HEK293 (cell line): Measurements from ENCODE around the gene CARD11.

Experiments used
- CTCF ChIA-PET: fragments of 350-600 bp; formaldehyde crosslinking; extraction: SDS; loops from one replicate; lab custom pipeline; 2021; ENCODE audit warnings: antibody characterized with exemption; lab: Yijun Ruan, JAX
- POLR2A ChIA-PET: fragments of 300-600 bp; formaldehyde crosslinking; extraction: SDS; loops from one replicate; lab custom pipeline; 2020; ENCODE audit warnings: antibody characterized with exemption, inconsistent platforms; lab: Yijun Ruan, JAX
- H3K27ac ChIP-seq: fragments of 200-500 bp; sonication (Bioruptor generic); 2 replicates; pipeline ENCODE4 v1.5.1; 2014; ENCODE audit warnings: low read depth, low read length, control low read depth, inconsistent platforms; ENCODE audit errors: extremely low read depth
- H3K36me3 ChIP-seq, 2 experiments: fragments of 200-500 bp in 1 of 2; sonication (Bioruptor generic) in 1 of 2; 1 replicate in 1 of 2; 2 replicates in 1 of 2; pipeline ENCODE4 v1.5.1; 2014 to 2017; ENCODE audit warnings: inconsistent platforms in 2 of 2, low read length in 2 of 2; ENCODE audit not compliant: control insufficient read depth in 2 of 2, insufficient read depth in 1 of 2
- H3K4me1 ChIP-seq: fragments of 200-500 bp; sonication (Bioruptor generic); 2 replicates; pipeline ENCODE4 v1.5.1; 2014; ENCODE audit warnings: mild to moderate bottlenecking, low read length, inconsistent platforms; ENCODE audit not compliant: control insufficient read depth, insufficient read depth
- H3K4me3 ChIP-seq: 2 replicates; pipeline ENCODE4 v1.5.1; 2011; ENCODE audit warnings: low read depth, mild to moderate bottlenecking, control low read depth, low read length, moderate library complexity
- H3K9me3 ChIP-seq: fragments of 200-500 bp; sonication (Bioruptor generic); 2 replicates; pipeline ENCODE4 v1.5.1; 2014; ENCODE audit warnings: low read depth, low read length, inconsistent platforms; ENCODE audit not compliant: control insufficient read depth, insufficient read depth
- EGR2 ChIP-seq: fragments of 450-650 bp; formaldehyde crosslinking; IDR thresholded peaks from 2 replicates; pipeline ENCODE4 v1.5.1; 2016; ENCODE audit warnings: low read depth, missing biosample characterization, missing genetic modification characterization
- HOXC10 ChIP-seq: sonication (generic); formaldehyde crosslinking; IDR thresholded peaks from 2 replicates; pipeline ENCODE4 v1.8.1; 2023; ENCODE audit warnings: mild to moderate bottlenecking, missing genetic modification reagents
- SALL2 ChIP-seq: fragments of 450-650 bp; formaldehyde crosslinking; IDR thresholded peaks from 2 replicates; pipeline ENCODE4 v1.5.0; 2017; ENCODE audit warnings: missing biosample characterization, mild to moderate bottlenecking, missing genetic modification characterization, borderline replicate concordance
- SETDB1 ChIP-seq: IDR thresholded peaks from one replicate; pipeline ENCODE4 v1.6.1; 2017; ENCODE audit warnings: mild to moderate bottlenecking, low read length, moderate library complexity, mixed read lengths; ENCODE audit not compliant: insufficient read length
- ZBTB1 ChIP-seq: fragments of 450-650 bp; formaldehyde crosslinking; IDR thresholded peaks from 2 replicates; pipeline ENCODE4 v1.5.1; 2016; ENCODE audit warnings: missing biosample characterization, missing genetic modification characterization
- ZBTB17 ChIP-seq: fragments of 450-650 bp; formaldehyde crosslinking; IDR thresholded peaks from 2 replicates; pipeline ENCODE4 v1.5.1; 2016; ENCODE audit warnings: missing biosample characterization, missing genetic modification characterization
- ZNF148 ChIP-seq: fragments of 450-650 bp; formaldehyde crosslinking; IDR thresholded peaks from 2 replicates; pipeline ENCODE4 v1.5.0; 2017; ENCODE audit warnings: missing biosample characterization, missing genetic modification characterization, borderline replicate concordance
- ZNF449 ChIP-seq: fragments of 450-650 bp; formaldehyde crosslinking; IDR thresholded peaks from 2 replicates; pipeline ENCODE4 v1.5.1; 2017; ENCODE audit warnings: missing biosample characterization, mild to moderate bottlenecking, missing genetic modification characterization, moderate library complexity
- ZNF48 ChIP-seq: fragments of 450-650 bp; formaldehyde crosslinking; IDR thresholded peaks from 2 replicates; pipeline ENCODE4 v1.5.1; 2016; ENCODE audit warnings: missing biosample characterization, missing genetic modification characterization
- ZNF518A ChIP-seq: fragments of 450-650 bp; formaldehyde crosslinking; conservative IDR thresholded peaks from 2 replicates; pipeline ENCODE4 v1.5.1; 2016; ENCODE audit warnings: low read depth, missing biosample characterization, missing genetic modification characterization
- ZNF529 ChIP-seq: fragments of 450-650 bp; formaldehyde crosslinking; IDR thresholded peaks from 2 replicates; pipeline ENCODE4 v1.5.1; 2017; ENCODE audit warnings: missing genetic modification characterization, missing biosample characterization; ENCODE audit not compliant: insufficient replicate concordance
- ZNF660 ChIP-seq: fragments of 450-650 bp; IDR thresholded peaks from 2 replicates; pipeline ENCODE4 v1.5.1; 2018; ENCODE audit warnings: missing biosample characterization, mild to moderate bottlenecking, missing genetic modification characterization
- ZNF670 ChIP-seq: fragments of 450-650 bp; formaldehyde crosslinking; IDR thresholded peaks from 2 replicates; pipeline ENCODE4 v1.5.1; 2016; ENCODE audit warnings: missing biosample characterization, missing genetic modification characterization, low read depth
- ZNF837 ChIP-seq: fragments of 450-650 bp; formaldehyde crosslinking; IDR thresholded peaks from 2 replicates; pipeline ENCODE4 v1.5.1; 2016; ENCODE audit warnings: missing biosample characterization, missing genetic modification characterization
- ZNF843 ChIP-seq: fragments of 450-650 bp; formaldehyde crosslinking; IDR thresholded peaks from 2 replicates; pipeline ENCODE4 v1.5.1; 2016; ENCODE audit warnings: missing biosample characterization, missing genetic modification characterization
- ZSCAN5A ChIP-seq: fragments of 450-650 bp; formaldehyde crosslinking; IDR thresholded peaks from 2 replicates; pipeline ENCODE4 v1.5.1; 2016; ENCODE audit warnings: missing biosample characterization, missing genetic modification characterization
- TF ChIP-seq, protein P1 (sequence below): fragments of 450-650 bp; formaldehyde crosslinking; IDR thresholded peaks from 2 replicates; pipeline ENCODE4 v1.5.1; 2016; ENCODE audit warnings: missing biosample characterization, missing genetic modification characterization

The CARD11 gene

GRCh38 chr7:2966466-2967078, 77.1 kb downstream of the CARD11 start:
- no peaks in the 10 kb centered on the region for H3K4me1 ChIP-seq
- ChIA-PET CTCF (no interaction called here), POLR2A (no interaction called here)
- no peak for TF ChIP-seq ZNF449
- TF ChIP-seq ZSCAN5A (tag by site-specific recombination), result no peak
- TF ChIP-seq HOXC10 (CRISPR knock-in tag), result no peak
- no peak for TF ChIP-seq SALL2 (tag by site-specific recombination)
- H3K27ac ChIP-seq, result no peak overlapping the region
- no peak overlapping the region for H3K4me3 ChIP-seq
- no peaks in the 10 kb centered on the region for H3K9me3 ChIP-seq
- H3K36me3 ChIP-seq, result no peaks in the 10 kb centered on the region

DNA sequence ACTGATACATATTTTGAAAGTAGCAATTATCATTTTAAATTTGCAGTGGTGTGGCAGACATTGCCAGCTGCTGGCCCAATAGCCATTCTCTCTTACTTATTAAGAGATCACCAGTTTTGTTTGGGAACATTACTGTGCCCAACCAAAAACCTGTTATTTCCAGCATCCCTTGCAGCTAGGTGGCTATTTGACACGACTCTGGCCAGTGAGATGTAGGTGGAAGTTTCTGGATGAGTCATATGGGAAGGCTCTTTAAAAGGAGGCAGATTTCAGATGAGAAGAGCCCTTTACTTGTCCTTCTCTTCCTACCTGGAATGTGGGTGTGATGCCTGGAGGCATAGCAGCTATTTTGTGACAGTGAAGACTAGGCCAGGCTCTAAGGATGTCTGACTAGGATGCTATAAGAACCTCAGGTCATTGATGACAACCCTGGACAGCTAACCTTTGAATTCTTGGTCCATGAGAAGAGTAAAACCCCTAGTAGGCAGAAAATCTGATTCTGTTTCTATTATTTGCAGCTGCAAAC, 77.9 kb downstream of the CARD11 start:
- Histone ChIP-seq H3K36me3 (no peaks in the 10 kb centered on the region), H3K9me3 (no peaks in the 10 kb centered on the region), H3K4me3 (no peak overlapping the region), H3K27ac (no peak overlapping the region), H3K4me1 (no peaks in the 10 kb centered on the region)
- ChIA-PET CTCF (no interaction called here), POLR2A (no interaction called here)
- TF ChIP-seq ZNF529 (no peak), ZNF518A (no peak), ZSCAN5A (tag by site-specific recombination) (0 out of 2 replicates have a peak, but pooled peaks have one; percentile 30), ZNF660 (tag by site-specific recombination) (no peak), ZBTB17 (tag by site-specific recombination) (no peak), ZBTB1 (no peak), SETDB1 (peak; percentile 59), ZNF843 (tag by site-specific recombination) (no peak), ZNF837 (no peak), ZNF48 (tag by site-specific recombination) (no peak), EGR2 (no peak), ZNF148 (no peak), ZNF670 (tag by site-specific recombination) (no peak)
- TF ChIP-seq, protein P1, sequence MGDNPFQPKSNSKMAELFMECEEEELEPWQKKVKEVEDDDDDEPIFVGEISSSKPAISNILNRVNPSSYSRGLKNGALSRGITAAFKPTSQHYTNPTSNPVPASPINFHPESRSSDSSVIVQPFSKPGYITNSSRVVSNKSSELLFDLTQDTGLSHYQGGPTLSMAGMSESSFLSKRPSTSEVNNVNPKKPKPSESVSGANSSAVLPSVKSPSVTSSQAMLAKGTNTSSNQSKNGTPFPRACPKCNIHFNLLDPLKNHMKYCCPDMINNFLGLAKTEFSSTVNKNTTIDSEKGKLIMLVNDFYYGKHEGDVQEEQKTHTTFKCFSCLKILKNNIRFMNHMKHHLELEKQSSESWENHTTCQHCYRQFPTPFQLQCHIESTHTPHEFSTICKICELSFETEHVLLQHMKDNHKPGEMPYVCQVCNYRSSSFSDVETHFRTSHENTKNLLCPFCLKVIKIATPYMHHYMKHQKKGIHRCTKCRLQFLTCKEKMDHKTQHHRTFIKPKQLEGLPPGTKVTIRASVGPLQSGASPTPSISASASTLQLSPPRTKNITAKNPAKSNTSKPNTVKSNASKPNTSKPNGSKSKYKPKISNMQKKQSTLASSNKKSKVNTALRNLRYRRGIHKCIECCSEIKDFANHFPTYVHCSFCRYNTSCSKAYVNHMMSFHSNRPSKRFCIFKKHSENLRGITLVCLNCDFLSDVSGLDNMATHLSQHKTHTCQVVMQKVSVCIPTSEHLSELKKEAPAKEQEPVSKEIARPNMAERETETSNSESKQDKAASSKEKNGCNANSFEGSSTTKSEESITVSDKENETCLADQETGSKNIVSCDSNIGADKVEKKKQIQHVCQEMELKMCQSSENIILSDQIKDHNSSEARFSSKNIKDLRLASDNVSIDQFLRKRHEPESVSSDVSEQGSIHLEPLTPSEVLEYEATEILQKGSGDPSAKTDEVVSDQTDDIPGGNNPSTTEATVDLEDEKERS (tag by site-specific recombination), result 0 out of 2 replicates have a peak, but pooled peaks have one; percentile 50
